A172 (cell line): Measurements from ENCODE around the gene TECTB. TPM values are rescaled to one million over a fixed set of nuclear protein-coding genes. Genes with fewer than 3 reads are reported as not detected.

ENCODE experiments used
- DNase-seq: peaks from one replicate; pipeline ENCODE4 v3.0.0-alpha.2; 2015; ENCODE audit warnings: low spot score
- total RNA-seq: library from RNA; depleted of rRNA; stranded (reverse); fragments of >200 nt; shearing (Covaris generic); gene quantifications from 2 replicates; pipeline ENCODE4 v1.2.3, GENCODE V29; 2014; rRNA removed

The TECTB gene
- total RNA-seq, 1 experiment from 2014 or later = not detected

- DNase-seq = no peak
These were observed 62.5 kb downstream of the TECTB start for GRCh38 chr10:112345743-112346142.

DNA sequence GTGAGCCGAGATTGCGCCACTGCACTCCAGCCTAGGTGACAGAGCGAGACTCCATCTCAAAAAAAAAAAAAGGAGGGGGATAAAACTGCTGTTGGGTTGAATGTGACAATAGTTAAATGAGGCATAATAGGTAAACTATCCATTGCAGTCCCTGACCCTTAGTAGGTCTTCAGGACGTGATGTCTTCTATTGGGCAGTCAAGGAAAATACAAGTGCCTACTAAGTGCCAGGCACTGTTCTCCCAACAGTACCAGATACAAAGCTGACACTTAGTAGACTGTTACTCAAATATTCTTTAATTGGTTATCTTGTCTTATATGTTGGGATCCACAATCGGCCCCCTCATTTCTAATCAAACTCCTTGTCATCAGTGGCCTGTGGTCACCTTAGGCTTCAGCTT is 63.6 kb downstream of the TECTB start:
- no peak for DNase-seq

DNA sequence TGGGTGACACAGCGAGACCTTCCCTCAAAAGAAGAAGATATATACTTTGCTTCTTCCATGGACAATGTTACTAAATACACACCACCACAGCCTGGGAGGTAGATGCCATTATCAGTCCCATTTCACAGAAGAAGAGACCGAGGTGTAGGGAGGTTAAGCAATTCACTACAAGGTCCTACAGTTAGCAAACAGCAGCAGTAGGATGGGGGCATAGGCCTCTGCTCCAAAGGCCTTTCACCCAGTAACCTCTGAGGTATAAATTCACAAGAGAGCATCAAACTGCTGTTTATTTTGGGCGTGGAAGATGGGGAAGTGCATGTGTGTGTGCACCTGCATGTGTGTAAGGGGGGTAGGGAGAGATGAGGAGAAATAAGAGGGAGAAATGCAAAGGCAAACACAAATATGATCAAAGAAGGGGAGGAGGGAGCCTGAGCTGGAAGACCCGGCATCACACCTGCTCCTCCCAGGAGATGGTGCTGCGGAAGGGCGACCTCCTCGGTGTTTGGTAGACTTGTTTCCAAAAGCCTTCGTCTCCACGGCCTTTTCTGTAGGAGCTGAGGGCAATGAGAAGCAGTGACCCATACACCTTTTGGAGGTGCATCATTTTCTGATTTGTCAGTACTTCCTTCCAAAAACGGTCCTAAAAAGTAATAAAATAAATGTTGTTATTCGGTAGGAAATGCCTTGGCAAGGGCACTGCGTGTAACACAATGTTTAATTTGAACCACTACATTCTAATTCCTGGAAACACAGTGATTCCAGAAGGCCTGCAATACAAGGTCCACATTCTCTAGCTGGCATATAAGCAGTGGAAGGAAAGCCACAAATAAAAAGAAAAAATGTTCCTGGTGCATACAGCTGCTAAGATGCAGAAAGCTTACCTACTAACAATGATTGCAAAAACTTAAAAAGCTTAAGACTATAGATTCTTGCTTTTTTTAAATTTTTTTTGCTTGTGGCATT is 64.8 kb downstream of the TECTB start:
- DNase-seq = no peak

DNA sequence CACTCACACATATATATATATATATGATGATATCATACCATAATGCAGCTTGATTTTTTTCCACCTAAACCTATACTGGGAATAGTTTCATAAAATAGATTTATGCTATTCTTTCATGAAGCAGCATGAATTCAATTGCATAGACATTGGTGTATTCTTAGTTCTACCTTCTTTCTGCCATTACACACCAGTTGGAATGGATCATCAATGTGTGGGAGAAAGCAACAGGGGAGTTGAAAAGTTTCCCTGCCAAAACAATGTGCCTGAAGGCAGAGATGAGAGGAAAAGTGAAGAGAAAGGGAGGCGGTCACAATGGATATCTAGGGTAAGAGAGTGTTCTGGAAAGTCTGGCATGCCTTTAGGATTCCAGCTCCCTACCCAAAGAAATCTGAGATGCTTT is 65.6 kb downstream of the TECTB start:
- DNase-seq = no peak

DNA sequence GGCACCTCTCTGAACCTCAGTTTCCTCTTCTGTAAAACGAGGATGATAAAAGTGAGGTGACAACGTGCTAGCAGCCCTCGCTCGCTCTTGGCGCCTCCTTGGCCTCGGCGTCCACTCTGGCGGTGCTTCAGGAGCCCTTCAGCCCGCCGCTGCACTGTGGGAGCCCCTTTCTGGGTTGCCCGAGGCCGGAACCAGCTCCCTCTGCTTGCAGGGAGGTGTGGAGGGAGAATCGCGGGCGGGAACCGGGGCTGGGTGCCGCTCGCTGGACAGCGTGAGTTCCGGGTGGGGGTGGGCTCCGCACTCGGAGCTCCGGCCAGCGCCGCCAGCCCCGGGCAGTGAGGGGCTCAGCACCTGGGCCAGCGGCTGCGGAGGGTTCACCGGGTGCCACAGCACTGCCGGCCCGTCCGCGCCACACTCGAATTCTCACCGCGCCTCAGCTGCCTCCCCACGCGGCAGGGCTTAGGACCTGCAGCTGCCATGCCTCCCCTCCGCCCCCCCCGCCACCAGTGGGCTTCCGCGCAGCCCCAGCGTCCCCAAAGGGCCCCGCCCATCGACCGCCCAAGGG is 66.4 kb downstream of the TECTB start:
- no peak for DNase-seq

GRCh38 chr10:112351146-112351545 is 67.9 kb downstream of the TECTB start:
- no peak for DNase-seq

DNA sequence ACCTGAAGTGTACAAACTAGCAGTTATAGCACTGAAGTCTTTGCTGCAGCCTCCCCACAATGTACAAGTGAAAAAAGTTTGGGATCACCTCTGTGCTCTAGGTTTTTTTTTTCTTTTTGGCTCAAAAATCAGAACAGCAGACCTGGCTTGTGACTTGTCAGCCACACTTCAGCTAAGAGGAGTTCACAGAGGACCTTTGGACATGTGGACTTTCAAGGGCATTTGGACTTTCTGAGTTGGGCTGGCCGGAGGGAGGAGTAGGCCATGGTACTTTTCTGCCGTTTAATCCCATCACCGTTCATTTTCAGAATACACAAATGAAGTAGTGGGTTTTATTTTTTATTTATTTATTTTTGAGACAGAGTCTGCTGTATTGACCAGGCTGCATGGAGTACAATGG is 68.8 kb downstream of the TECTB start:
- no peak for DNase-seq

- DNase-seq = no peak
These were observed 69.8 kb downstream of the TECTB start for GRCh38 chr10:112353046-112353445.

Other genes starting within 250 kb of the TECTB start
- gene GPAM, start 99.6 kb upstream of the TECTB start, total RNA-seq = 12.0 and 12.5 TPM in 2 replicates
- 0.91 and 0.96 TPM in 2 replicates for gene ACSL5, start 90.7 kb downstream of the TECTB start, total RNA-seq
- 33.4 and 50.2 TPM in 2 replicates for gene ZDHHC6, start 163.5 kb downstream of the TECTB start, total RNA-seq
- gene VTI1A, start 163.8 kb downstream of the TECTB start, total RNA-seq = 38.1 and 41.3 TPM in 2 replicates